ENCODE data around the gene CKAP2L.

DNA sequence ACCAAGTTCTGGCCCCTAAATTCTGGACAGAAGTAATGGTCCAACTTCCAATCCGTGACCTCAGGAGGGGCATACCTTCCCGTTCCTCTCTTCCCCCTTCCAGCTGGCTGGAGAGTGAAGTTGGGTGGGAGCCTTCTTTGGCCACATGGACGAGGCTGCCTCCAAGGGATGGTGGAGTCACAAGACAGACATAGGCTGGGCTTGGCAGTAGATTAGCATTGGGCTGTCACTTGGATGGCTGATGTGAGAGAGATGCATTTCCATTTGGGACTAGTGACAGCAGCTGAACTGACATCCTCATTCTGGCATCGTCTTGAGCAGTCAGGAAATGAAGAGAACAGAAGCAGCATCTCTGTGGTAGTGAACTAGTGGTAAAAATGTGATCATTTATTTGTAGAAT lies 31.0 kb downstream of the CKAP2L start:
- TF ChIP-seq, protein P1, sequence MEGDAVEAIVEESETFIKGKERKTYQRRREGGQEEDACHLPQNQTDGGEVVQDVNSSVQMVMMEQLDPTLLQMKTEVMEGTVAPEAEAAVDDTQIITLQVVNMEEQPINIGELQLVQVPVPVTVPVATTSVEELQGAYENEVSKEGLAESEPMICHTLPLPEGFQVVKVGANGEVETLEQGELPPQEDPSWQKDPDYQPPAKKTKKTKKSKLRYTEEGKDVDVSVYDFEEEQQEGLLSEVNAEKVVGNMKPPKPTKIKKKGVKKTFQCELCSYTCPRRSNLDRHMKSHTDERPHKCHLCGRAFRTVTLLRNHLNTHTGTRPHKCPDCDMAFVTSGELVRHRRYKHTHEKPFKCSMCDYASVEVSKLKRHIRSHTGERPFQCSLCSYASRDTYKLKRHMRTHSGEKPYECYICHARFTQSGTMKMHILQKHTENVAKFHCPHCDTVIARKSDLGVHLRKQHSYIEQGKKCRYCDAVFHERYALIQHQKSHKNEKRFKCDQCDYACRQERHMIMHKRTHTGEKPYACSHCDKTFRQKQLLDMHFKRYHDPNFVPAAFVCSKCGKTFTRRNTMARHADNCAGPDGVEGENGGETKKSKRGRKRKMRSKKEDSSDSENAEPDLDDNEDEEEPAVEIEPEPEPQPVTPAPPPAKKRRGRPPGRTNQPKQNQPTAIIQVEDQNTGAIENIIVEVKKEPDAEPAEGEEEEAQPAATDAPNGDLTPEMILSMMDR (IDR thresholded peaks at IDR 0.05; ENCODE audit: insufficient read depth, low read depth, low read length), result no peak
- no peak for TF ChIP-seq EZH2 (IDR thresholded peaks at IDR 0.05; ENCODE audit: insufficient read depth, low read length)

Data from astrocyte (in vitro differentiated cells and primary cell).